NCI-H2171 treated with DMSO at 0.1 percent for 48 hours (cell line): ENCODE data around the gene RNF225.
"Not testable (repeated sequence)": the region's sequence is repeated elsewhere in the genome, so short reads cannot be mapped to it uniquely, and the experiment has no call there.

Experiments
- DNase-seq: peaks from one replicate; lab custom pipeline; 2025; lab: John Stamatoyannopoulos, UW

Gene RNF225

GRCh38 chr19:58362272-58362994 lies 33.0 kb upstream of the RNF225 start, which contains the start of gene ZNF497:
Gene ZNF497 (minus strand): TSS chr19:58362751. CDS start chr19:58357635, 5,116 bp downstream.
- DNase-seq: peak; percentile 92

DNA sequence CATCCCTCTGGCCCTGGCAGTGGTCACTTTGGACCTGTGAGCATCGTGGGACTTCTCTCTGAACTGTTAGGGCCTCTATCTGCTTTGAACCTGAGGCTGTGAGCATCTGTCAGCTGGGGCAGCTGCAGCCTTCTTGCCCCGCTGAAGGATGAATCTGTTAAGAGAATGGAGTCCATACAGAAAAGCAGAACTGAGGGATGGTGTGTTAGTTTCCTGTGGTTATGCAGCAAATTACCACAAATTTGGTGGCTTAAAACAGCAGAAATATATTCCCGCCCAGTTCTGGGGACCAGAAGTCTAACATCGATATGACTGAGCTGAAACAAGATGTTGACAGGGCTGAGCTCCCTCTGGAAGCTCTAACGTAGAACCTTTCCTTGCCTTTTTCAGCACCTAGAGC lies 31.3 kb upstream of the RNF225 start:
- no peak for DNase-seq

DNA sequence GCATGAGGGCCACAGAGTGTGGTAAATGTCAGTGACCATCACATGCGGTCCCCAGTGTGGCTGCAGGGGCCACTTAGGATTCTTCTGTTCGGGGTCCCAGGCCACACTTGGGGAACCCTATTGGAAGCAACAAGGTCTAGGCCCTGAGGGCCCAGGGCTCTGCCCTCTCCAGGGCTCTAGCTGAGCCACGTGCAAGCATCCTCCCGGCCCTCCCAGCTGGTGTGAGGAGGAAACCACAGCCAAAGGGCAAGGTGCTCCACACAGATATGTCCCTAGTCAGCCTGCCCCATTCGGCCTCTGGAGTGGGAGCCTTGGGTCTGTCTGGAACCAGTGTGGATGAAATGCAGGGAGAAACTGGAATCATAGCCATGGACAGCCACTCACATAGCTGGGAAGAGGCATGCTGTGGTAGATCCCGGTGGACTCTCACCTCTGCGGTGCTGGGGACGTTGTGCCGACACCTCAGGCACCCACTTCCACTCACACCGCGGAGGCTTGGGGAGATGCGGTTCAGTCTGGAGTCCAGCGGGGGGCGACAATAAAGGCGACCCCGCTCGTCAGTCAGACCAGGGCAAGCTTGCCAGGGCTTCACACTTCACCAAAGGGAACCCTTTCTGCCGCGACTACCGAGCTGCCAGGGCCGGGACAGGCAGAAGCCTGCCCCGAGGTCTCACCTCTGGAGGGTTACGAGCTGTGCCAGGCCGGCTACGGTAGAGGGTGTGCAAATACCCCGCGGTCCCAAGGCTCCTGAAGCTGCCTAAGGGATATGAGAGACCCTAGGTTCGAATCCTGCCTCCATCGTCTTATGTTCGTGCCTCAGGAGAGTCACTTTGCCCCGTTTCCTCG lies 28.6 kb upstream of the RNF225 start:
- no peak for DNase-seq

DNA sequence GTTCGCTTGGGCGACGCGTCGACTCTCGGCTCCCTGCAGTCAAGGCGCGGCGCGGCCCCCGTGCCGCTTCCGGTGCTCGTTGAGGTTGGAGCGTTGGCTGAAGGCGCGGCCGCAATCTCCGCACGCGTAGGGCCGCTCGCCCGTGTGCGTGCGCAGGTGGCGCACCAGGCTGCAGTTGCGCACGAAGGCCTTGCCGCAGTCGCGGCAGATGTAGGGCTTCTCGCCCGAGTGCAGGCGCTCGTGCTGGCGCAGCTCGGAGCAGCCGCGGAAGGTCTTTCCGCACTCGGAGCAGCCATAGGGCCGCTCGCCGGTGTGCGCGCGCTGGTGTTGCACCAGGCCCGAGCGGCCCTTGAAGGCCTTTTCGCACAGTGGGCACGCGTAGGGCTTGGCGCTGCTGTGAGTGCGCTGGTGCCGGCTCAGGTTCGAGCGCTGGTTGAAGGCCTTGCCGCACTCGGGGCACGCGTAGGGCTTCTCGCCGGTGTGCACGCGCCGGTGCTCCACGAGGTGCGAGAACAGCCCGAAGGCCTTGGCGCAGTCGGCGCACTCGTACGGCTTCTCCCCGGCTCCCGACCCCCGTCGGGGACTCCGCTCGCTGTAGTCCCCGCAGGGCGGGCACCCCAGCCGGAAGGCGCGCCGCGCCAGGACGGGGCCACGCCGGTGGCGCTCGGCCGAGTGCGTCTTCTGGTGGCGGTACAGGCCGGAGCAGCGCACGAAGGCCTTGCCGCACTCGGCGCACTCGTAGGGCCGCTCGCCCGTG lies 27.6 kb upstream of the RNF225 start:
- no peak for DNase-seq

GRCh38 chr19:58368561-58369360 lies 26.7 kb upstream of the RNF225 start:
- DNase-seq: no peak

DNA sequence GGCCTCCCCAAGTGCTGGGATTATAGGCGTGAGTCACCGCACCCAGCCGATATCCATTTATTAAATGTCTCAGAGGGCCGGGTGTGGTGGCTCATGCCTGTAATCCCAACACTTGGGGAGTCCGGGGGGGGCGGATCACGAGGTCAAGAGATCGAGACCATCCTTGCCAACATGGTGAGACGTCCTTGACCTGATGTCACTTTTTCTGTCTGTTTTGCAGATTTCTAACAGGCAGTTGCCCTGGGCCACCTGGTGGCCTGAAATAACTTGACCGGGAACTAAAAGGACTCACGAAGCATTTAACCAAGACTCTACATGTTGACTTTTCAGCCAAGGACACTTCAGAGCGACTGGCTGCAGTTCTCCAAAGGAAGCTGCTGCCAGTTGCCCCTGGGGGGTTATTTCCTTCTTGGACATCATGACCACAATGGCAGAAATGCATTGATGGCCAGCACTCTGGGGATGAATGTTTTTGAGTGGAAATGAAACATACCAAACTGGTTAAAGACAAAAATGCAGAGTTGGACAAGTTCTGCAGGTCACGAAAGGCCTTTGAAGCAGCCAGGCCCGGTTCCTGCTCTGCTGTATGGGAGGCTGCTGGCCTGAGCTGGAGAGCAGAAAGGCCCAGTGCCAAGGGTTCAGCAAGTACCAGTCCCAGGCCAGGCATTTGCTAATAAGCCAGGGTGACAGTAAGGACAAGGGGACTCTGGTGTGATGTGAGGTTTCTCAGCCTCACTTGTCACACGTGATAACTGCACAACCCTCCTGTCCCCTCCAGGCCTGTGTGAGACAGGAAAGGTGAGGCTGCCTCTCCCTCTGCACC lies 22.9 kb upstream of the RNF225 start:
- no peak for DNase-seq

GRCh38 chr19:58374200-58374599 lies 21.3 kb upstream of the RNF225 start:
- DNase-seq: no peak

DNA sequence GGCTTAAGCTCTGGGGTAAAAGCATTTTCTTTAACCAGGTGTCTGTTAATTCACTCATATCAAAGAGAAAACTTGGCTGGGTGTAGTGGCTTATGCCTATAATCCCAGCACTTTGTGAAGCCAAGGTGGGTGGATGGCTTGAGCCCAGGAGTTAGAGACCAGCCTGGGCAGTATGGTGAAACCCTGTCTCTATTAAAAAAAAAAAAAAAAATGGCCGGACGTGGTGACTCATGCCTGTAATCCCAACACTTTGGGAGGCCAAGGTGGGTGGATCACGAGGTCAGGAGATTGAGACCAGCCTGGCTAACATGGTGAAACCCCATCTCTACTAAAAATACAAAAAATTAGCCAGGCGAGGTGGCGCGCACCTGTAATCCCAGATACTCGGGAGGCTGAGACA lies 18.7 kb upstream of the RNF225 start:
- not testable (repeated sequence) for DNase-seq

DNA sequence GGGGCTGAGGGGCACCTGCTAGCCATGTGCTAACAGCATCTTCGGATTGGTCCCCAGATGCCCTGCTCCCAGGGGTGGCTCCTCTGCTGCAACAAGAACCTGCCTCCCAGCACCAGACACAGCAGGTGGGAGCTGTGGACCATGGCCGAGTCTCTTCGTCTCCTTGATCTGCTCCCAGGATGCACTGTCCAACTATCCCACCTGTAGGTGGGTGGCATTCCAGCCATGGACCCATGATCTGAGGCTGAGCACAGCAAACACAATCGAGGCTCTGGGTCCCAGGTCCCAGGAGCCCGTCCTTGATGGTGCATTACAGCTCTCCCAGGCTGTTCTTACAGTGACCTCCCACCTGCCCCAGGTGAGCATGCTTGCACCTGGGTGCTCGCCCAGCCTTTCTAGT lies 16.2 kb upstream of the RNF225 start:
- DNase-seq: no peak

DNA sequence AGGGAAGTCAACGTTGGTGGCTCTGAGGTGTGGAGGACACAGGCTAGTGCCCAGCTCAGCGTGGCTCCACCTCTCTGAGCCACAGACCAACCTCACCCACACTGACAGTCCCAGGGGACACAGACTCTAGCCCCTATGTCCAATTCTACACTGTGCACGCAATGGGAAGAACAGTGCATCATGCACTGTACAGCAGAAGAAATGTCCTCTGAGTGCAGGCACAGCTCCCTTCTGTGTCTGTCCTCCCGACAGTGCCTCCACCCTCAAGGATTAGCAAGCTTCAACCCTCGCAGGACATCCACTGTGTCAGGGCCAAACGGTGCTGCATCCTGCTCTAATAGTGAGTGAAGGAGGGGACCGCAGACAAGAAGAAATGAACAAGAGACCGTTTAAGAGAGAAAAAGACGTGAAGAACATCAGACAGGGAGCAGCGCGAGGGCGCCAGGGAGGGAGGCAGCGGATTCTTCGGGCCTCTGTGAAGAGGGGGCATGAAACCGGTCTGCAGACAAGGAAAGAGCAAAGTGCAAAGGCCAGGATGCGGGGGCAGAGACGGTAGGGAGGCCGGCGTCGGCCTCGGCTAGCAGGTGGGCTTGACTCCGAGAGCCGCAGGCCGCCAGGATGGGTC lies 15.3 kb upstream of the RNF225 start:
- DNase-seq: peak; percentile 64

- DNase-seq: peak; percentile 99
Measured at GRCh38 chr19:58380662-58381459, 14.6 kb upstream of the RNF225 start, which contains the start of gene ZNF837. Gene ZNF837 (minus strand): TSS chr19:58381030. CDS start chr19:58369332, 11,698 bp downstream.

- no peak for DNase-seq
Measured at GRCh38 chr19:58381460-58382212, 13.8 kb upstream of the RNF225 start.

- DNase-seq: no peak
Measured at GRCh38 chr19:58382997-58383603, 12.4 kb upstream of the RNF225 start.

DNA sequence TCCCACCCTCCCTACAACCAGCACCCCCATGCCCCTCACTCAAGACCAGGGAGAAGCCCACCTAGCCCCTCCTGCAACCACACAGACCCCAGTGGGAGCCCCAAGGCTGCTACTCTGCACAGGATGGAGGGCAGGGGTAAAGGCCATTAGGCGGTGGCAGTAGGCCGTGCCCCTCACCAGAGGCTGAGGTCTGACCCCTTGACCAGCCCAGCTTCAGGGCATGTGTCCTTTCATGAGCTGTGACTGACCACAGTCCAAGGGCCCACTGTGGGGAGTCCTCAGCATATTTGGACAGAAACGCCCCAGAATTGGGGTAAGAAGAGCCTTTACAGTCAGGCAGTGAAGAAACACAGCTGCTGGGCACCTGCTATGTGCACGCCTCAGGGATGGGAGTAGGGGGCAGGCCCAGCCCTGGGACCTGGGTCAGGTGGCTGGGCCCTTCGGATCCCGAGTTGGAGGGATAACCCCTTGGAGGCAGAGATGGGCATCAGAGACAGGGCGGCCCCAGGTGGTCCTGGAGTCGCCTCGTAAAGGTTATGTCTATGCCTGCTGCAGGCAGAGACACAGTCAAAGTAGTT lies 10.1 kb upstream of the RNF225 start:
- no peak for DNase-seq

DNA sequence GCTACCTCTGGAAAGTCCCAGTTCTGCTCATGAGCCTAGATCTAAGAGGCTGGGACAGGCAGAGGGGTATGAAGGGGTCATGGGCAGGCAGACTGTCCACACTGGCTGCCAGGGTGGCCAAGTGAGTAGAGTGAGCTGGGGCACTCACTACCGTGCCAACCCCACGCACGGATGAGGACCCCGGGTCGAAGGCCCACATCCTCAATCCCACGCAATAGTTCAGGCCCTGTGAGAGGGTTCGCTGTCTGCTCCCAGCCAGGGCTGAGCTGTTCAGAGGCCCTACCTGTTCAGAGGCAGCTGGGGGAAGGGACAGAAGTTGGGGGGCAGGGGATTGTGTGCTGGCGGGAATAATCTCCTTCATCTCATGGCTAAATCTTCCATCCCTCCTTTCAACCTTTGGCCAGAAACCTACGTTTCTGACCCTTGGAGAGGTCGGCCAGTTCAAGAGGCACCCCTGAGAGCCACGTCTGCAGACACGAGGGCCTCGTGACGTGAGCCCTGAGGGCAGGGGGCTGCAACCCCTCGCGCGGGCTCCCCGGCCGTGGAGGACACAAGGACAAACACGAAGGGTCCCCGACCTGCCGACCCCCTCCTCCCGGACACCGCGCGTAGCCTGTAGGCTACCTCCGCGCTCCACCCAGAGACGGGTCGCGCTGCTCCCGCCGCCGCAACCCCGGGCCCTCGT lies 9.4 kb upstream of the RNF225 start:
- peak; percentile 31 for DNase-seq

DNA sequence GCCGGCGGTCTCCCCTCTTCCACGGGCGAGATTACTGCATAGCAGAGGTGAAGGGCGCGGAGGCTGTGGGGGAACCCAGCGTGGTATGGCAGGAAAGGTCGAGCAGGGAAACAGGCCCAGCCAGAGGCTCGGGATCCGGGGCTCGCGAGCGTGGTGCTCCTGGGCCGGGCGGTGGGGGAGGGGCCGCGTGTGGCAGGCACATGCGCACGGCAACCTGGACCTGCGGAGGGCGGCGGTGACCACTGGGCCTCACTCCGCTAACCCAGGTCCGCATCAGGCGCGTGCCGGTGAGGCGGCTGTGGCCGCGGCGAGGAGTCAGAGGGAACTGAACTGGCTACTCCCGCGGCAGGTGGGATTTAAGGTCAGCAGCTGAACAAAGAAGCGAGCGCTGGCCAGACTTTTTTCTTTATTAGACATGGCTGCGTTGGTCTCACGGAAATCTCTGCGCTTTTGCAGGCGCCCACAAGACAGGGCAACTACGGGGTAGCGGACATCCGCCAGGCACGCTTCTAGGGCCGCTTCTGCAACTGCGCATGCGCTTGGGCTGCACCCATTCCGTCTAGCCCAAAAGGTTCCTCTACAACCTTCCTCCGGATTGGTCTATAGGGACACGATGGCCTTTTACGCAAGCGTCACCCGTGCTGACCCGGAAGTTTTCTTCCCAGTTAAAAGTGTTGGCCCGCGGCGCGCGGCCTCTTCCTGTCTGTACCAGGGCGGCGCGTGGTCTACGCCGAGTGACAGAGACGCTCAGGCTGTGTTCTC lies 8.7 kb upstream of the RNF225 start, which contains the start of gene RPS5:
Gene RPS5, plus strand, starts transcription at position 694 of the 762 bp plus-strand sequence. CDS start 869 bp downstream, outside the sequence.
- peak; percentile 99 for DNase-seq
